ENCODE measurements around the gene CPNE5.

DNA sequence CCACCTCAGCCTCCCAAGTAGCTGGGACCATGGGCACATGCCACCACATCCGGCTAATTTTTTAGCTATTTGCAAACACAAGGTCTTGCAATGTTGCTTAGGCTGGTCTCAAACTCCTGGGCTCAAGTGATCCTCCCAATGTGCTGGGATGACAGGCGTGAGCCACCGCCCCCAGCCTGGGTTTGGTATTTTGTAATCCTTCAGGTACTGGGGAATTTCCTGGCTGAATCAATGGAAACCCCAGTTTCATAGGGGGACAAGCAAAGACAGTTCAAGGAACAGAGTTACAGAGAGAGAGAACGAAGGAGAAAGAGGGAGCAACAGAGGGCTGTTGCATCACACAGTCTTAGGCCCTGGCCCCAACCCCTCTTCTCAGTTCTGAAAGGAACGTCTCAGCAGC is 105.9 kb downstream of the CPNE5 start:
- TF ChIP-seq, protein P1, sequence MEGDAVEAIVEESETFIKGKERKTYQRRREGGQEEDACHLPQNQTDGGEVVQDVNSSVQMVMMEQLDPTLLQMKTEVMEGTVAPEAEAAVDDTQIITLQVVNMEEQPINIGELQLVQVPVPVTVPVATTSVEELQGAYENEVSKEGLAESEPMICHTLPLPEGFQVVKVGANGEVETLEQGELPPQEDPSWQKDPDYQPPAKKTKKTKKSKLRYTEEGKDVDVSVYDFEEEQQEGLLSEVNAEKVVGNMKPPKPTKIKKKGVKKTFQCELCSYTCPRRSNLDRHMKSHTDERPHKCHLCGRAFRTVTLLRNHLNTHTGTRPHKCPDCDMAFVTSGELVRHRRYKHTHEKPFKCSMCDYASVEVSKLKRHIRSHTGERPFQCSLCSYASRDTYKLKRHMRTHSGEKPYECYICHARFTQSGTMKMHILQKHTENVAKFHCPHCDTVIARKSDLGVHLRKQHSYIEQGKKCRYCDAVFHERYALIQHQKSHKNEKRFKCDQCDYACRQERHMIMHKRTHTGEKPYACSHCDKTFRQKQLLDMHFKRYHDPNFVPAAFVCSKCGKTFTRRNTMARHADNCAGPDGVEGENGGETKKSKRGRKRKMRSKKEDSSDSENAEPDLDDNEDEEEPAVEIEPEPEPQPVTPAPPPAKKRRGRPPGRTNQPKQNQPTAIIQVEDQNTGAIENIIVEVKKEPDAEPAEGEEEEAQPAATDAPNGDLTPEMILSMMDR (IDR thresholded peaks at IDR 0.05): no peak
- TF ChIP-seq POLR2A (IDR thresholded peaks at IDR 0.05): no peak

Data from Peyer's patch (tissue), 4 donors.